Measurements from ENCODE around the gene CD7.
"Not testable (repeated sequence)": the region's sequence is repeated elsewhere in the genome, so short reads cannot be mapped to it uniquely, and the experiment has no call there.

CD7 gene

GRCh38 chr17:82317394-82318168 lies at the start of gene CD7:
Gene CD7, minus strand, starts transcription at chr17:82317608. Its CDS starts 113 bp downstream, at chr17:82317495.
- peak; percentile 58 for DNase-seq

- no peak for DNase-seq
Observed at GRCh38 chr17:82366749-82367148, 49.3 kb upstream of the CD7 start.

GRCh38 chr17:82365606-82366295 lies 48.3 kb upstream of the CD7 start:
- no peak for DNase-seq

GRCh38 chr17:82361885-82362633 lies 44.7 kb upstream of the CD7 start:
- no peak for DNase-seq

- DNase-seq: not testable (repeated sequence)
Observed at GRCh38 chr17:82359451-82360074, 42.2 kb upstream of the CD7 start.

- DNase-seq: no peak
Observed at GRCh38 chr17:82358465-82359350, 41.3 kb upstream of the CD7 start, which contains the start of gene TEX19. Gene TEX19, plus strand, starts transcription at chr17:82359247. Its CDS starts 2,904 bp downstream, at chr17:82362151.

GRCh38 chr17:82357394-82357793 lies 40.0 kb upstream of the CD7 start:
- DNase-seq: no peak

GRCh38 chr17:82356845-82357355 lies 39.5 kb upstream of the CD7 start:
- DNase-seq: no peak

- DNase-seq: no peak
Observed at GRCh38 chr17:82355770-82356427, 38.5 kb upstream of the CD7 start.

GRCh38 chr17:82354804-82355308 lies 37.4 kb upstream of the CD7 start:
- no peak for DNase-seq

- DNase-seq: no peak
Observed at GRCh38 chr17:82353484-82353883, 36.1 kb upstream of the CD7 start.

- DNase-seq: peak; percentile 82
Observed at GRCh38 chr17:82351713-82352488, 34.5 kb upstream of the CD7 start.

GRCh38 chr17:82351254-82351712 lies 33.9 kb upstream of the CD7 start:
- no peak for DNase-seq

- no peak for DNase-seq
Observed at GRCh38 chr17:82350182-82351030, 33.0 kb upstream of the CD7 start.

- no peak for DNase-seq
Observed at GRCh38 chr17:82349287-82349701, 31.9 kb upstream of the CD7 start.

- DNase-seq: no peak
Observed at GRCh38 chr17:82348866-82349265, 31.5 kb upstream of the CD7 start.

GRCh38 chr17:82348434-82348833 lies 31.0 kb upstream of the CD7 start:
- no peak for DNase-seq

- DNase-seq: not testable (repeated sequence)
Observed at GRCh38 chr17:82347994-82348393, 30.6 kb upstream of the CD7 start.
